ENCODE results near the gene GLT1D1.

GLT1D1 gene

DNA sequence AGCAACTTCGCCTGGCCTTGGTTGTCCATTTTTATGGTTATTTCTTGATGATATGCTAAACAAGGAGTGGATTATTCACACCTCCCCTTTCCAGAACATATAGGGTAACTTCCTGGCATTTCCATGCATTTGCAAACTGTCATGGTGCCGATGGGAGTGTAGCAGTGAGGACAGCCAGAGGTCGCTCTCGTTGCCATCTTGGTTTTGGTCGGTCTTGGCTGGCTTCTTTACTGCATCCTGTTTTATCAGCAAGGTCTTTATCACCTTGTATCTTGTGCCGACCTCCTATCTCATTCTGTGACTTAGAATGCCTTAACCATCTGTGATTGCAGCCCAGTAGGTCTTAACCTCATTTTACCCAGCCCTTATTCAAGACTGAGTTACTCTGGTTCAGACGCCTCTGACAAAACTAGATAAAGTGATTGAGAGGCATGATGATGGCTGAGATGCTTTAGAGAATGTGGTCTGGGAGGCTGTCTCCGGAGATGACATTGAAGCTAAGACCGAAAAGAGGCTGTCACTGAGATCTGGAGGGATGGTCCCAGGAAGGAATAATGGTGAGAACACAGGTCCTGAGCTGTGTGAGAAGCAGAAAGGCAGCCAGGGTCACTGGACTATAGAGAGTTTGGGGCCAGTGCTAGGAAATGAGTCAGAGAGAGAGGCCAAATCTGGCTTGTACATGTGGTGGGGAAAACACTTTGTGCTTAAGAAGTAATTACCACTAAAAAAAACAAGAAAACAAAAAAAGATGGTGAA lies 2.9 kb downstream of the GLT1D1 start:
- DNase-seq: no peak

DNA sequence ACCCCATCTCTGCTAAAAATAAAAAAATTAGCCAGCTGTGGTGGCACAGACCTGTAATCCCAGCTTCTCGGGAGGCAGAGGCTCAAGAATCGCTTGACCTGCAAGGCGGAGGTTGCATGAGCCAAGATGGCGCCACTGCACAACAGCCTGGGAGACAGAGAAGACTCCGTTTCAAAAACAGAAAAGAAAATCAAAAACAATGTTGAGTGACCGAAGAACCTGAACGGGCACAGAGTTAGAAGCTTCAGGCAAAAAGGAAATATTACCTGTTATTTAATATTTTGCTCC lies 3.5 kb downstream of the GLT1D1 start:
- no peak for DNase-seq

GRCh38 chr12:128857133-128857763 lies 4.0 kb downstream of the GLT1D1 start:
- no peak for DNase-seq

DNA sequence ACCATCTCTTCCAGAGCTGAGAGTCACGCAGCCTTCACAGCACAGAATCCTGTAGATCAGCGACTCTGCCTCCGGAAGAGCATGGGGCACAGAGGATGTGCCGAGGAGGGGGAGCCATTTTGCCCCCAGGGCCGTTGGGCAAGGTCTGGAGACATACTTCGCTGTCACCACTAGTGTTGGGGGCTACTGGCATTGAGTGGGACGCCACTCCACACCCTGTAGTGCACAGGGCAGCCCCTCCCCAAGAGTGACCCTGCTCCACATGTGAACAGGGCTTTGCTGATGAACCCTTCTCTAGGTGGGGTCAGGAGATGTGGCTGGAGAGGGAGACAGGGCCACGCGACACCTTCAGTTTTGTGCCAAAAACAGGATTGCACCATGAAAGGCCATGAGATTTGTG lies 6.0 kb downstream of the GLT1D1 start:
- DNase-seq: no peak

DNA sequence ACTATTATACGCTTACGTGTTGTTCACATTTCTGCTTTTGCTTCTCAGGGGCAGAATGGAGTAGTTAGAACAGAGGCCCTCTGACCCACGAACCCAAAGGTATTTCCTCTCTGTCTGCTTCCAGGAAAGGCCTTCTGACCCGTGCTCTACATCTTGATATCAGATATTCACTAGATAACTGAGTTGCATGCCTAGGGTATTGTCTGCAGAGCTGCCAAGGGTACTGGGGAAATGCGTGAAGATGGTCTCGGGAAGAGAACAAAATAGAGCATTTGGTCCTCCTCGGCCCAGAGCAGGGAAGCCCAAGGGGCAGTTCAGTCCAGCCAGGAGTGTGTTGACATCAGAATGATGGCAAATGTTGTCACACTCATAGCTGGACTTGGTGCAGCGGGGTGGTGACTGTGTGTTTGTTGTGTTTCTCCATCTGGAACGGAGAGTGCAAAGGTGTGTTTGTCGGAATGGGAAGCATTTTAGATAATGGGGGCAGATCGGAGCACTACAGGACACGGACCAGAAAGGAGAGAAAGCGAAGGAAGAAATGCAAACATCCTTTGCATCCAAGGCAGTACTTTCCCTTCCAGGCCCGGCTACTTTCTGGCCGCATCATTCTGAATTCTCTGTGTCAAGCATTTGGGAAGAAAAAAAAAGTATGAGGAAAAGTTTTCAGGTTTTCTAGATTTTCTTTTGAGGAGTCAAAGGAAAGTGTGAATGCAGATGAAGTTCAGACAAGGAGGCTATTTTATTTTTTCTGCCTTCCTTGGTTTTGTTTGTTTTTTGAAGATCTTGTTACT lies 8.1 kb downstream of the GLT1D1 start:
- no peak for DNase-seq

- DNase-seq: no peak
These were observed 10.7 kb downstream of the GLT1D1 start for GRCh38 chr12:128863957-128864356.

- no peak for DNase-seq
These were observed 11.4 kb downstream of the GLT1D1 start for GRCh38 chr12:128864516-128865186.

DNA sequence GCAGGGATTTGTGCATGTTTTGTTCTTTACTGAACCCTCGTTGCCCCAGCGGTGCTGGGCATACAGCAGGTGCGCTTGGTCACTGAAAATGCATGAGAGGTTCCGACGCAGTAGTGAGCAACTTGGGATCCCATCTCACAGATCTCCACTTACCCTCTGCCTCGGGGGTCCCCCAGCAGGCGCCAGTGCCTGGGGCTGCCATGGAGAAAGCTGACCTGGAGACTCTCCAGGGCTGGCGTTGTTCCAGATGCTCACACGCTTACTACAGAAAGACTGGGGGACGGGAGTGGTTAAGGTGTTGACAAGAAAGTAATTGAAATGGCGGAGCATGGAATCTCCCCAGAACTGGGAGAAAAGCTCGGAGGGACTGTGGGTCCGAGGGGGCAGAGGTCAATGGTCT lies 14.2 kb downstream of the GLT1D1 start:
- DNase-seq: no peak

GRCh38 chr12:128871516-128871892 lies 18.2 kb downstream of the GLT1D1 start:
- no peak for DNase-seq

- no peak for DNase-seq
These were observed 19.0 kb downstream of the GLT1D1 start for GRCh38 chr12:128872303-128872702.

DNA sequence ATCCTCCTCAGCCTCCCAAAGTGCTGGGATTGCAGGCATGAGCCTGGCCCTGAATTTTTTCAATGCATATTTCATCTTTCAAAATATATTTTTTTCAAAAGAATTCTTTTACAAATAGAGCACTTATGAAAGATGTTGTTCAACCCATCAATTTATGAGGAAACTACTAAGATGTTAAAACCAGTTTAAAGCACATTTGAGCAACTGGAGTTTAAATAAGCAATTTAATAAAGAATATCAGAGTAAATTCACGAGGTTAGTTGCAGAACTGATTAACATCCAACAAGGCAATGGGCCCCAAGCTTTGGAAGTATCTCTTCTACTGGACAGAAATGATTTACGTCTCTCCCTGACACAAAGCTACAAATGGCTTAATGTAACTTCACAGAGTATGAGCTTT lies 23.3 kb downstream of the GLT1D1 start:
- DNase-seq: no peak

DNA sequence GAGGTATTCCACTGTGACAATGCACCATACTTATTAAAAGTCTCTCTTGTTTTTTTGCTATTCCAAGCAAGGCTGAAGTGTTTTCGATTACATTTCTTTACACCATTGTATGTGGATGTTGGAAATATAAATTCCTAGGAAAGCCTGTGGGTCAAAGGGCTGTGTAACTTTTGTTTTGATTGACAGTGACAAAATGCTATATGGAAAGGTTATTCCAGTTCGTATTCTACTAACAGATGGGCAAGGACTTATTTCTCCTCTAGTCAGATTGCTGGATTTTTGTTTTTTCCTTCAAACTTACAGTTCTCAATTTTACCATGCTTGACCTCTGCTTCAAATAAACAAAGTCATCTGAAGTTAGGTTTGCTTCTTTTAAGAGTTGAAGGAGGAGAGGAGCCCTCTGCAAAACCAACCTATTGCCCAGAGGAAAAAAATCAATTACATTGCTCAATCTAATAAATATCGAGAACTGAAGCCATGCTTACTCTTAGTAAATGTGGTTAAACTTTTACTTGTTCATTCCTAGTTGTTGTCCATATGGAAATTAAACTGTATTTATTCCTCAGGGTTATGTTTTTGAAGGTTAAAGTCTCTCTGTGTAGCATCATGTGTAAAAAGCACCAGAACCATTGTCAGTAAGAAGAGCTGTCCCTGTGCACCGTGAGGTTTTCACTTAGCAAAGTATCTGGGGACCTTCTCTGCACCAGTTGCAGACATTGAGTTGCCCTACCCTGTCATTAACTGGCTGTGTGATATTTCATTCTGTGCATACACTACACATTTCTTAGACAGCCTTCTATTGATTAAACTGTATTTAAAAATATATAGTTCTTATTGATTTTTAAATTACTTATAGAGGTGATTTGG lies 26.9 kb downstream of the GLT1D1 start:
- DNase-seq: no peak

- no peak for DNase-seq
These were observed 38.6 kb downstream of the GLT1D1 start for GRCh38 chr12:128891856-128892255.

- DNase-seq: no peak
These were observed 50.0 kb downstream of the GLT1D1 start for GRCh38 chr12:128903236-128903635.

DNA sequence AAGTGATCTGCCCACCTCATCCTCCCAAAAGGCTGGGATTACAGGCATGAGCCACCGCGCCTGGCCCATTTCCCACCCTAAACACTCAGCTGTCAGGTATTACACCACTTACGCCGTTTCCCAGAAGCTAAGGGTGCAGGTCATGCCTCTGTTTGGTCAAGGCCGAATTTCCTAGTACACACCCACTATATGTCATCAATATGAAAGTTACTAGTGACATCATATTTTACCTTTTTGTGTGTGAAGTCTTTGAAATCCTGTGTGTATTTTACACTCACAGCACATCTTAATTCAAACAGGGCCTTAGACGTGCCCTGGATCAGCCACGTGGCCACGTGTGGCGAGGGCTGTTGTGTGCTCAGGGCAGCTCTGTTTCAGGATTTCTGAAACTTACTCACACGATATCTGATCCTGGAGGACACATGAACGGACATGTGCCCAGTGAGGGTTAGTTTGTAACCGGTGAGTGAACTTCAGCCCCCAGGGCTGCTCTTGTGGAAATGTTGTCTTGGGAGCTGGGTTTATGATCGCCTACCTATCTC lies 51.8 kb downstream of the GLT1D1 start:
- no peak for DNase-seq

DNA sequence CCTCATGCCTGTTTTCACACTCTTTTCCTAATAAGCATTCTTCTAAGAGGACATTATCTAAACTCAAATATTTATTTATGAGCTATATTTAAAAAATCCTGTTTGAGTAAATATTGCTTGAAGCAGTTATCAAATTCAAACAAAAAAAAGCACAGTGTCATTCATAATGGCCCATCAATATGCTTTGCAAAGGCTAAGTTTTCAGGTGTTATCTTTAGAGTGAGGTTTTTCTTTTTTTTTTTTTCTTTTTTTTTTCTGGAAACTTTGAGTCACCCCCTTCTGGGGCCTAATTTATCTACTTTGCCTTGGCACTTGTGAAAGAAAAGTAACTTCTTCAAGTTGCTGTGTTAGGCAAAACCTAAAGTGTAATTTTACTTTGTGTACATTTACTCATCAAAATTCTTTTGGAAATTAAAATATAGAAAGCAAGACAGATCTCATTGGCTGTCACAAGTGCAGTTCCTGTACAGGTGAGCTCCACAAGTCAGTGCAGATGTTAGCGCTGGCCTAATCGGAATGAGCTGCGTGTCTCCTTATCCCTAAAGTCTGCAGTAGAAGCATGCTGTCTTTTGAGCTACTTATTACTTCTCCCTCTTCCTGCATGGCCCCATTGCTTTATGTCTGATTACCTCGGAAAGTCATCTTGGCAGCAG lies 53.3 kb downstream of the GLT1D1 start:
- no peak for DNase-seq

DNA sequence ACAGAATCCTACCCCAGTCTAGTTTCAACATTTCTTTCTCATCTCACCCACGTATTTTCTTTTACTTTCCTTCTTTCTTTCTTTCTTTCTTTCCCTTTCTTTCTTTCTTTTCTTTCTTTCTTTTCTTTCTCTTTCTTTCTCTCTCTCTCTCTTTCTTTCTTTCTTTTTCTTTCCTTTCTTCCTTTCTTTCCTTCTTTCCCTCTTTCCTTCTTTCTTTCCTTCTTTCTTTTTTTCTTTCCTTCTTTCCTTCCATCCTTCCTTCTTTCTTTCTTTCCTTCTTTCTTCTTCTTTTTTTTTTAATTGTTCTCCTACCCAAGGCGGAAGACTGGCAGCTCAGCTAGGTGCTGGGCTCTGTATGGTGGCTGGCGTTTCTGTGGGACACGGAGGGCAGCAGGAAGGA lies 55.0 kb downstream of the GLT1D1 start:
- DNase-seq: no peak

- DNase-seq: no peak
These were observed 56.4 kb downstream of the GLT1D1 start for GRCh38 chr12:128909653-128910052.

DNA sequence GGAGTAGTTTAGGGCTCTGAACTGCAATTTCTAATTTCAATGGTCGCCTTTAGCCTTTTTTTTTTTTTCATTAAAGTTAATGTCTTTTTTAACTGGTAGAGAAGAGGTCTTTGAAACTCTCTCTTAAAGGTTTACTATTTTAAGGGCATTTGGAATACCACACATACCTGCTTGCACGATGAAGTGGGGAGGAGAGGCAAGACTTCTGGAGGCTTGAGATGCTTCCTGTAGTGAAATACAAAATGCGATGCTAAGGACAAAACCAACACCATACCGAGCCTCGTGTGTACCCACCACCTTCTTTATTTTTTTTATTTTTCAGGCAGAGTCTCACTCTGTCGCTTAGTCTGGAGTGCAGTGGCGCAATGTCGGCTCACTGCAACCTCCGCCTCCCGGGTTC lies 57.4 kb downstream of the GLT1D1 start:
- no peak for DNase-seq

- no peak for DNase-seq
These were observed 58.6 kb downstream of the GLT1D1 start for GRCh38 chr12:128911861-128912260.

GRCh38 chr12:128914908-128915563 lies 61.8 kb downstream of the GLT1D1 start:
- no peak for DNase-seq
